Measurements from ENCODE around the gene ARAP3.

The ARAP3 gene

GRCh38 chr5:141637767-141638419, 44.1 kb downstream of the ARAP3 start:
- Histone ChIP-seq H3K9ac (ENCODE audit: low read length in 5 of 5) (peak overlapping the region in 1 of 5 donors; percentile 59), H3K27ac (ENCODE audit: low read depth, low read length) (no peak overlapping the region), H3K4me3 (ENCODE audit: low read depth in 1 of 5, low read length in 5 of 5) (peak overlapping the region; percentile 49 to 99 (median 89)), H3K27me3 (ENCODE audit: control insufficient read depth in 5 of 5, insufficient read depth in 4 of 5, low read length in 5 of 5) (no peaks in the 10 kb centered on the region), H3K9me3 (ENCODE audit: control insufficient read depth in 5 of 5, low read length in 5 of 5) (no peaks in the 10 kb centered on the region), H3K36me3 (ENCODE audit: control insufficient read depth in 5 of 5, insufficient read depth in 5 of 5, low read length in 5 of 5) (peaks cover 0 to 13% (median 3%) of the 10 kb centered on the region in 5 donors), H3K4me1 (ENCODE audit: control insufficient read depth in 5 of 5, insufficient read depth in 5 of 5, low read length in 5 of 5) (peaks cover 7 to 33% (median 32%) of the 10 kb centered on the region in 5 donors)

- peak overlapping the region in 4 of 5 donors; percentile 85 to 99 (median 92) for H3K4me3 ChIP-seq (ENCODE audit: low read depth in 1 of 5, low read length in 5 of 5)
- H3K9ac ChIP-seq (ENCODE audit: low read length in 5 of 5) = peak overlapping the region in 3 of 5 donors; percentile 52 to 73 (median 59)
- H3K36me3 ChIP-seq (ENCODE audit: control insufficient read depth in 5 of 5, insufficient read depth in 5 of 5, low read length in 5 of 5) = peaks cover 0 to 15% (median 8%) of the 10 kb centered on the region in 5 donors
- no peaks in the 10 kb centered on the region for H3K27me3 ChIP-seq (ENCODE audit: control insufficient read depth in 5 of 5, insufficient read depth in 4 of 5, low read length in 5 of 5)
- peaks cover 7 to 33% (median 32%) of the 10 kb centered on the region in 5 donors for H3K4me1 ChIP-seq (ENCODE audit: control insufficient read depth in 5 of 5, insufficient read depth in 5 of 5, low read length in 5 of 5)
- H3K9me3 ChIP-seq (ENCODE audit: control insufficient read depth in 5 of 5, low read length in 5 of 5) = no peaks in the 10 kb centered on the region
- no peak overlapping the region for H3K27ac ChIP-seq (ENCODE audit: low read depth, low read length)
Measured at GRCh38 chr5:141637123-141637766, 44.8 kb downstream of the ARAP3 start.

GRCh38 chr5:141636413-141637122, 45.5 kb downstream of the ARAP3 start, which contains the start of the genes HDAC3 and RELL2:
HDAC3 (minus strand) TSS chr5:141636849; CDS start chr5:141636790, 59 bp downstream.
RELL2 (plus strand) TSS chr5:141636997; CDS start chr5:141638226, 1,229 bp downstream.
- Histone ChIP-seq H3K4me3 (ENCODE audit: low read depth in 1 of 5, low read length in 5 of 5) (peak within 1 kb of the TSS; percentile 85 to 99 (median 93)), H3K4me1 (ENCODE audit: control insufficient read depth in 5 of 5, insufficient read depth in 5 of 5, low read length in 5 of 5) (peaks cover 7 to 33% (median 32%) of the 10 kb centered on the region in 5 donors), H3K9me3 (ENCODE audit: control insufficient read depth in 5 of 5, low read length in 5 of 5) (no peaks in the 10 kb centered on the region), H3K27me3 (ENCODE audit: control insufficient read depth in 5 of 5, insufficient read depth in 4 of 5, low read length in 5 of 5) (no peaks in the 10 kb centered on the region), H3K9ac (ENCODE audit: low read length in 5 of 5) (peak within 1 kb of the TSS; percentile 74 to 89 (median 83)), H3K27ac (ENCODE audit: low read depth, low read length) (peak within 1 kb of the TSS; percentile 54), H3K36me3 (ENCODE audit: control insufficient read depth in 5 of 5, insufficient read depth in 5 of 5, low read length in 5 of 5) (peaks cover 0 to 15% (median 8%) of the 10 kb centered on the region in 5 donors)

GRCh38 chr5:141636106-141636412, 46.0 kb downstream of the ARAP3 start:
- Histone ChIP-seq H3K9ac (ENCODE audit: low read length in 5 of 5) (peak overlapping the region; percentile 74 to 89 (median 83)), H3K36me3 (ENCODE audit: control insufficient read depth in 5 of 5, insufficient read depth in 5 of 5, low read length in 5 of 5) (peaks cover 0 to 10% (median 5%) of the 10 kb centered on the region in 5 donors), H3K27me3 (ENCODE audit: control insufficient read depth in 5 of 5, insufficient read depth in 4 of 5, low read length in 5 of 5) (no peaks in the 10 kb centered on the region), H3K4me3 (ENCODE audit: low read depth in 1 of 5, low read length in 5 of 5) (peak overlapping the region; percentile 85 to 99 (median 93)), H3K4me1 (ENCODE audit: control insufficient read depth in 5 of 5, insufficient read depth in 5 of 5, low read length in 5 of 5) (peaks cover 7 to 33% (median 32%) of the 10 kb centered on the region in 5 donors), H3K9me3 (ENCODE audit: control insufficient read depth in 5 of 5, low read length in 5 of 5) (no peaks in the 10 kb centered on the region), H3K27ac (ENCODE audit: low read depth, low read length) (peak overlapping the region; percentile 54)

- H3K36me3 ChIP-seq (ENCODE audit: control insufficient read depth in 5 of 5, insufficient read depth in 5 of 5, low read length in 5 of 5) = peaks cover 0 to 9% (median 5%) of the 10 kb centered on the region in 5 donors
- H3K9me3 ChIP-seq (ENCODE audit: control insufficient read depth in 5 of 5, low read length in 5 of 5) = no peaks in the 10 kb centered on the region
- peak overlapping the region; percentile 74 to 89 (median 83) for H3K9ac ChIP-seq (ENCODE audit: low read length in 5 of 5)
- no peaks in the 10 kb centered on the region for H3K27me3 ChIP-seq (ENCODE audit: control insufficient read depth in 5 of 5, insufficient read depth in 4 of 5, low read length in 5 of 5)
- H3K27ac ChIP-seq (ENCODE audit: low read depth, low read length) = no peak overlapping the region
- H3K4me1 ChIP-seq (ENCODE audit: control insufficient read depth in 5 of 5, insufficient read depth in 5 of 5, low read length in 5 of 5) = peaks cover 7 to 33% (median 32%) of the 10 kb centered on the region in 5 donors
- H3K4me3 ChIP-seq (ENCODE audit: low read depth in 1 of 5, low read length in 5 of 5) = peak overlapping the region; percentile 85 to 99 (median 93)
Measured at GRCh38 chr5:141635646-141636045, 46.4 kb downstream of the ARAP3 start.

- Histone ChIP-seq H3K27me3 (ENCODE audit: control insufficient read depth in 5 of 5, insufficient read depth in 4 of 5, low read length in 5 of 5) (no peaks in the 10 kb centered on the region), H3K4me1 (ENCODE audit: control insufficient read depth in 5 of 5, insufficient read depth in 5 of 5, low read length in 5 of 5) (peaks cover 7 to 33% (median 32%) of the 10 kb centered on the region in 5 donors), H3K4me3 (ENCODE audit: low read depth in 1 of 5, low read length in 5 of 5) (no peak overlapping the region), H3K27ac (ENCODE audit: low read depth, low read length) (no peak overlapping the region), H3K9me3 (ENCODE audit: control insufficient read depth in 5 of 5, low read length in 5 of 5) (no peaks in the 10 kb centered on the region), H3K36me3 (ENCODE audit: control insufficient read depth in 5 of 5, insufficient read depth in 5 of 5, low read length in 5 of 5) (peaks cover 2 to 14% (median 11%) of the 10 kb centered on the region in 5 donors), H3K9ac (ENCODE audit: low read length in 5 of 5) (no peak overlapping the region)
Measured at GRCh38 chr5:141634720-141635119, 47.3 kb downstream of the ARAP3 start.

GRCh38 chr5:141633871-141634561, 48.0 kb downstream of the ARAP3 start:
- H3K4me3 ChIP-seq (ENCODE audit: low read depth in 1 of 5, low read length in 5 of 5) = no peak overlapping the region
- no peaks in the 10 kb centered on the region for H3K9me3 ChIP-seq (ENCODE audit: control insufficient read depth in 5 of 5, low read length in 5 of 5)
- no peak overlapping the region for H3K27ac ChIP-seq (ENCODE audit: low read depth, low read length)
- peaks cover 7 to 33% (median 32%) of the 10 kb centered on the region in 5 donors for H3K4me1 ChIP-seq (ENCODE audit: control insufficient read depth in 5 of 5, insufficient read depth in 5 of 5, low read length in 5 of 5)
- H3K9ac ChIP-seq (ENCODE audit: low read length in 5 of 5) = no peak overlapping the region
- H3K27me3 ChIP-seq (ENCODE audit: control insufficient read depth in 5 of 5, insufficient read depth in 4 of 5, low read length in 5 of 5) = no peaks in the 10 kb centered on the region
- peaks cover 3 to 20% (median 18%) of the 10 kb centered on the region in 5 donors for H3K36me3 ChIP-seq (ENCODE audit: control insufficient read depth in 5 of 5, insufficient read depth in 5 of 5, low read length in 5 of 5)

GRCh38 chr5:141632650-141633049, 49.4 kb downstream of the ARAP3 start:
- no peaks in the 10 kb centered on the region for H3K9me3 ChIP-seq (ENCODE audit: control insufficient read depth in 5 of 5, low read length in 5 of 5)
- H3K4me1 ChIP-seq (ENCODE audit: control insufficient read depth in 5 of 5, insufficient read depth in 5 of 5, low read length in 5 of 5) = peaks cover 7 to 27% (median 25%) of the 10 kb centered on the region in 5 donors
- peaks cover 8 to 34% (median 32%) of the 10 kb centered on the region in 5 donors for H3K36me3 ChIP-seq (ENCODE audit: control insufficient read depth in 5 of 5, insufficient read depth in 5 of 5, low read length in 5 of 5)
- H3K9ac ChIP-seq (ENCODE audit: low read length in 5 of 5) = no peak overlapping the region
- H3K4me3 ChIP-seq (ENCODE audit: low read depth in 1 of 5, low read length in 5 of 5) = no peak overlapping the region
- no peaks in the 10 kb centered on the region for H3K27me3 ChIP-seq (ENCODE audit: control insufficient read depth in 5 of 5, insufficient read depth in 4 of 5, low read length in 5 of 5)
- no peak overlapping the region for H3K27ac ChIP-seq (ENCODE audit: low read depth, low read length)

GRCh38 chr5:141630570-141631140, 51.4 kb downstream of the ARAP3 start:
- Histone ChIP-seq H3K9me3 (ENCODE audit: control insufficient read depth in 5 of 5, low read length in 5 of 5) (no peaks in the 10 kb centered on the region), H3K4me1 (ENCODE audit: control insufficient read depth in 5 of 5, insufficient read depth in 5 of 5, low read length in 5 of 5) (peaks cover 1 to 12% (median 9%) of the 10 kb centered on the region in 5 donors), H3K9ac (ENCODE audit: low read length in 5 of 5) (no peak overlapping the region), H3K4me3 (ENCODE audit: low read depth in 1 of 5, low read length in 5 of 5) (no peak overlapping the region), H3K27ac (ENCODE audit: low read depth, low read length) (no peak overlapping the region), H3K36me3 (ENCODE audit: control insufficient read depth in 5 of 5, insufficient read depth in 5 of 5, low read length in 5 of 5) (peaks cover 10 to 50% (median 47%) of the 10 kb centered on the region in 5 donors), H3K27me3 (ENCODE audit: control insufficient read depth in 5 of 5, insufficient read depth in 4 of 5, low read length in 5 of 5) (no peaks in the 10 kb centered on the region)
